Mesothelial cell of epicardium (in vitro differentiated cells): ENCODE data around the gene CFAP58. TPM values are rescaled to one million over a fixed set of nuclear protein-coding genes. Genes with fewer than 3 reads are reported as not detected.

Experiments
- DNase-seq, 2 experiments: peaks; one replicate each; pipeline ENCODE4 v3.0.0; 2021; ENCODE audit warnings: low spot score in 2 of 2; ENCODE audit not compliant: unreplicated experiment in 2 of 2
- H3K27ac Mint-ChIP-seq: 2 replicates; pipeline ENCODE4 v1.8.0; 2021; ENCODE audit warnings: mixed read lengths
- H3K27me3 Mint-ChIP-seq: 2 replicates; pipeline ENCODE4 v1.8.0; 2021; ENCODE audit warnings: low read depth, mixed read lengths
- H3K36me3 Mint-ChIP-seq: 2 replicates; pipeline ENCODE4 v1.8.0; 2021; ENCODE audit warnings: mixed read lengths
- H3K4me1 Mint-ChIP-seq: 2 replicates; pipeline ENCODE4 v1.8.0; 2021; ENCODE audit warnings: mixed read lengths
- H3K4me3 Mint-ChIP-seq: 2 replicates; pipeline ENCODE4 v1.8.0; 2021; ENCODE audit warnings: mild to moderate bottlenecking, moderate library complexity, mixed read lengths
- H3K9me3 Mint-ChIP-seq: 2 replicates; pipeline ENCODE4 v1.8.0; 2021; ENCODE audit warnings: mixed read lengths
- CTCF ChIP-seq: fragments of 200-600 bp; sonication (generic); IDR thresholded peaks from one replicate; pipeline ENCODE4 v1.5.0; 2021; ENCODE audit warnings: antibody characterized with exemption; ENCODE audit not compliant: unreplicated experiment
- total RNA-seq: library from RNA; stranded (reverse); gene quantifications from 3 replicates; pipeline ENCODE4 v1.2.1, GENCODE V29; 2021

CFAP58 gene
- total RNA-seq, 1 donor from 2014 or later, result 0.58 TPM

GRCh38 chr10:104415526-104416165 lies 62.0 kb downstream of the CFAP58 start:
- H3K9me3 Mint-ChIP-seq, result peaks cover under 1% of the 10 kb centered on the region
- H3K27me3 Mint-ChIP-seq, result peaks cover 3% of the 10 kb centered on the region
- no peak for TF ChIP-seq CTCF
- H3K27ac Mint-ChIP-seq, result no peak overlapping the region
- DNase-seq, result no peak
- H3K4me3 Mint-ChIP-seq, result no peak overlapping the region
- H3K4me1 Mint-ChIP-seq, result no peaks in the 10 kb centered on the region
- H3K36me3 Mint-ChIP-seq, result no peaks in the 10 kb centered on the region

GRCh38 chr10:104416851-104417250 lies 63.2 kb downstream of the CFAP58 start:
- peaks cover 3% of the 10 kb centered on the region for H3K27me3 Mint-ChIP-seq
- TF ChIP-seq CTCF, result no peak
- H3K4me1 Mint-ChIP-seq, result no peaks in the 10 kb centered on the region
- DNase-seq, result no peak
- H3K36me3 Mint-ChIP-seq, result no peaks in the 10 kb centered on the region
- no peak overlapping the region for H3K4me3 Mint-ChIP-seq
- no peak overlapping the region for H3K27ac Mint-ChIP-seq
- H3K9me3 Mint-ChIP-seq, result no peaks in the 10 kb centered on the region

- H3K27me3 Mint-ChIP-seq, result peaks cover 3% of the 10 kb centered on the region
- H3K9me3 Mint-ChIP-seq, result no peaks in the 10 kb centered on the region
- no peaks in the 10 kb centered on the region for H3K36me3 Mint-ChIP-seq
- DNase-seq, result no peak
- no peak for TF ChIP-seq CTCF
- no peaks in the 10 kb centered on the region for H3K4me1 Mint-ChIP-seq
- no peak overlapping the region for H3K27ac Mint-ChIP-seq
- no peak overlapping the region for H3K4me3 Mint-ChIP-seq
Measured at GRCh38 chr10:104417637-104418292, 64.1 kb downstream of the CFAP58 start.

- no peak for DNase-seq
- peaks cover 3% of the 10 kb centered on the region for H3K27me3 Mint-ChIP-seq
- no peak overlapping the region for H3K4me3 Mint-ChIP-seq
- H3K36me3 Mint-ChIP-seq, result no peaks in the 10 kb centered on the region
- no peak for TF ChIP-seq CTCF
- no peaks in the 10 kb centered on the region for H3K9me3 Mint-ChIP-seq
- H3K27ac Mint-ChIP-seq, result no peak overlapping the region
- no peaks in the 10 kb centered on the region for H3K4me1 Mint-ChIP-seq
Measured at GRCh38 chr10:104424719-104425118, 71.1 kb downstream of the CFAP58 start.

- no peak for TF ChIP-seq CTCF
- H3K27ac Mint-ChIP-seq, result no peak overlapping the region
- no peak overlapping the region for H3K4me3 Mint-ChIP-seq
- H3K27me3 Mint-ChIP-seq, result peaks cover 8% of the 10 kb centered on the region
- H3K9me3 Mint-ChIP-seq, result peaks cover 3% of the 10 kb centered on the region
- H3K4me1 Mint-ChIP-seq, result no peaks in the 10 kb centered on the region
- no peak for DNase-seq
- H3K36me3 Mint-ChIP-seq, result no peaks in the 10 kb centered on the region
Measured at GRCh38 chr10:104427989-104428388, 74.4 kb downstream of the CFAP58 start.
